ENCODE results near the gene HPCAL1.

Gene HPCAL1

GRCh38 chr2:10302479-10303180 lies at the start of gene HPCAL1:
HPCAL1 (plus strand) TSS chr2:10302904; CDS start chr2:10419758, 116,854 bp downstream.
- peak within 1 kb of the TSS; percentile 66 for H3K27ac ChIP-seq
- TF ChIP-seq, protein P1, sequence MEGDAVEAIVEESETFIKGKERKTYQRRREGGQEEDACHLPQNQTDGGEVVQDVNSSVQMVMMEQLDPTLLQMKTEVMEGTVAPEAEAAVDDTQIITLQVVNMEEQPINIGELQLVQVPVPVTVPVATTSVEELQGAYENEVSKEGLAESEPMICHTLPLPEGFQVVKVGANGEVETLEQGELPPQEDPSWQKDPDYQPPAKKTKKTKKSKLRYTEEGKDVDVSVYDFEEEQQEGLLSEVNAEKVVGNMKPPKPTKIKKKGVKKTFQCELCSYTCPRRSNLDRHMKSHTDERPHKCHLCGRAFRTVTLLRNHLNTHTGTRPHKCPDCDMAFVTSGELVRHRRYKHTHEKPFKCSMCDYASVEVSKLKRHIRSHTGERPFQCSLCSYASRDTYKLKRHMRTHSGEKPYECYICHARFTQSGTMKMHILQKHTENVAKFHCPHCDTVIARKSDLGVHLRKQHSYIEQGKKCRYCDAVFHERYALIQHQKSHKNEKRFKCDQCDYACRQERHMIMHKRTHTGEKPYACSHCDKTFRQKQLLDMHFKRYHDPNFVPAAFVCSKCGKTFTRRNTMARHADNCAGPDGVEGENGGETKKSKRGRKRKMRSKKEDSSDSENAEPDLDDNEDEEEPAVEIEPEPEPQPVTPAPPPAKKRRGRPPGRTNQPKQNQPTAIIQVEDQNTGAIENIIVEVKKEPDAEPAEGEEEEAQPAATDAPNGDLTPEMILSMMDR (conservative IDR thresholded peaks at IDR 0.05), result peak; percentile 59

DNA sequence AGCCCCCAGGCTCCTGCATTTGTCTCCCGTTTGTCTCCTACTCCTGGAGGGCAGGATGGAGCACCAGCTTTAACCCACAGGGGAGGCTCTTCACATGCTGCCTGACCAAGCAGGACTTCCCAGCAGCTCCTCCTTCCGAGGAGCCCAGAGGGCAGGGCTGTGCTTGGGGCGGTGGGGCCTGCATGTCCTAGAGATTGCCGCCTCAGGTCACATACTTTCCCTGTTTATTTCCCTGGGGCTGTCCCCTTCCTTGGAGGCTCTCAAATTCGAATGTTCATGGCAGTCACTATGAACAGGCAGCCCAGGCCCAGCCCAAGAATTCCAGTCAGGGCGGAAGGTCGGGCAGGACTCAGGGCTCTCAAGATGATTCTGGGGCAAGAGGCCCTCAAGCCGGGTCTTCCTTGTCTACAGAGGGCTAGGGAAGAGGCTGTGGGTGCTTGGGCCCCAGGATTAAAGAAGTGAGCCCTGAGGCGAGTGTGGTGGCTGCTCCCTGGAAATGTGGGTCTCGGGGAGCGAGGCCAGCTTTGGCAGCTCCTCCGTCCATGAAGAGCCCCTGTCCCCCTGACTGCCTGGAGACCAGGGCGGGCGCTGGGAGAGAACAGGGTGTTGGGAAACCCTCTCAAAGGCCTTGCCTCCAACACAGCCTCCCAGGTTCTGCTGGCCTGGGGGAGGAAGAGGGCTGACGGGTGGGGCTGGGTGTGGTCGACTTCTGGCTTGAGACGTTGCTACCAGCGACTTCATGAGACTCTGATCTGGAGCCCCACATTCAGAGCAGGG lies 48.9 kb upstream of the HPCAL1 start:
- no peak overlapping the region for H3K27ac ChIP-seq
- TF ChIP-seq, protein P1 (conservative IDR thresholded peaks at IDR 0.05), result no peak

DNA sequence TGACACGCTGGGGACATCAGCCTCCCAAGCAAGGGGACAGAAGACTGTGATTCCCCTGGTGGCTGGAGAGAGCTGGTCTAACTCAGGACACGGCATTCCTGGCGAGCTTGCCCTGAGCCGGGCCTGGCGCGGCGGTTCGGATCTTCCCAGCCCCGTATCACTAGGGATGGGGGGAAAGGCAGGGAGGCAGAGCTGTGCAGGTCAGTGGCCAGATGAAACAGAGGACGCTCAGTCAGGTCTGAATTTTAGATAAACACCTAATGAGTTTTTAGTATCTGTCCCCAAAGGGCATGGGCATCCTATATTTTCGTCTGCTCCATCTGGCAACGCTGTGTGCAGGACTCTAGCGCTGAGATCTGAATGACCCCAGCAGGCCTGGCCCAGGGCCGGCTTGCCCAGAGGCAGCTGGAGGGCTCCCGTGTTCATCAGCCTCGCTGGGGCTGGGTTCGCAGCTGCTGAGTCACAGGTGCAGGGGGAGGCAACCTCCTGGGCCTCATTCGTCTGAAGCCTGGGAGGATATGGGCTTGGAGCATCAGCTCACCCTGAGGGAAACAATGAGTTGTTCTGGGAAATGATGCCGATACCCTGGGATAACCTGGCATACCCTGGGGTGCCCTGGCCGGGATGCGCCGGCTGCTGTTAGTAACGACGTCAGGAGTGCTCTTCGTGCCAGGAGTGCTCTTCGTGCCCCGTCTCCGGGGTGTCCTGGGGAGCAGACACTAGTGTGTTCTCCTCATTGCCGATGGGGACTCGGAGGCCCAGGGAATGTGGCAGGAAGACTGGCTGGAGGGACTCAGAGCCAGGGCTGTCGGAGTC lies 48.1 kb upstream of the HPCAL1 start:
- no peak overlapping the region for H3K27ac ChIP-seq
- TF ChIP-seq, protein P1 (conservative IDR thresholded peaks at IDR 0.05), result no peak

- no peak overlapping the region for H3K27ac ChIP-seq
- TF ChIP-seq, protein P1 (conservative IDR thresholded peaks at IDR 0.05), result no peak
Observed at GRCh38 chr2:10255189-10256030, 47.3 kb upstream of the HPCAL1 start.

DNA sequence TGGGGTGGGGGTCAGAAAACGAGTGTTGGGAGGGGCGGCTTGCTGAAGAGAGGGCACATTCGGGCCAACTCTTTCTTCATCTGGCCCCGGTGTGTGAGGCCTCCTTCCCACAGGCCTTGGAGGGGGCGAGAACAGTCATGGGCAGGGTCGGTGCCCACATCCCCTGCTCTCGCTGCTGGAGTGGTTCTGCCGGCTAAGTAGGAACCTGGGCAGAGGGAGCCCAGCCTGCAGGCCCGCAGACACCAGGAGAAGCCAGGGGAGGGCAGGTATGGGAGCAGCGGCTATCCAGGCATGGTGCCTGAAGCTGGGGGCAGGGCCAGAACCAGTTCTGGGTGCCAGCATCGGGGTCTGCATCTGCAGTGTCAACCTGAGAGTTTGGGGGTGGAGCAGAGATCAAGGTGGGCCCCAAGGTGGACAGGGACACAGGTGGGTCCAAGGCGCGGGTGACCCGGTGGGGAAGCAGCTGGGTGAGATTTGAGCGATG lies 46.6 kb upstream of the HPCAL1 start:
- no peak overlapping the region for H3K27ac ChIP-seq
- TF ChIP-seq, protein P1 (conservative IDR thresholded peaks at IDR 0.05), result no peak

- TF ChIP-seq, protein P1 (conservative IDR thresholded peaks at IDR 0.05), result no peak
- H3K27ac ChIP-seq, result no peak overlapping the region
Observed at GRCh38 chr2:10256515-10257031, 46.1 kb upstream of the HPCAL1 start.

Measured in VCaP (cell line).